Iris pigment epithelial cell (primary cell): ENCODE data around the gene RFFL.
"Not testable (repeated sequence)": the region's sequence is repeated elsewhere in the genome, so short reads cannot be mapped to it uniquely, and the experiment has no call there.

Experiments used
- DNase-seq: peaks from one replicate; pipeline ENCODE4 v3.0.0-alpha.2; 2011; ENCODE audit warnings: low read depth

RFFL gene, protein sequence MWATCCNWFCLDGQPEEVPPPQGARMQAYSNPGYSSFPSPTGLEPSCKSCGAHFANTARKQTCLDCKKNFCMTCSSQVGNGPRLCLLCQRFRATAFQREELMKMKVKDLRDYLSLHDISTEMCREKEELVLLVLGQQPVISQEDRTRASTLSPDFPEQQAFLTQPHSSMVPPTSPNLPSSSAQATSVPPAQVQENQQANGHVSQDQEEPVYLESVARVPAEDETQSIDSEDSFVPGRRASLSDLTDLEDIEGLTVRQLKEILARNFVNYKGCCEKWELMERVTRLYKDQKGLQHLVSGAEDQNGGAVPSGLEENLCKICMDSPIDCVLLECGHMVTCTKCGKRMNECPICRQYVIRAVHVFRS

GRCh38 chr17:35063514-35064223 lies at the start of gene RFFL:
RFFL (minus strand) TSS chr17:35063707; CDS start chr17:35026553, 37,154 bp downstream.
- peak; percentile 100 for DNase-seq

DNA sequence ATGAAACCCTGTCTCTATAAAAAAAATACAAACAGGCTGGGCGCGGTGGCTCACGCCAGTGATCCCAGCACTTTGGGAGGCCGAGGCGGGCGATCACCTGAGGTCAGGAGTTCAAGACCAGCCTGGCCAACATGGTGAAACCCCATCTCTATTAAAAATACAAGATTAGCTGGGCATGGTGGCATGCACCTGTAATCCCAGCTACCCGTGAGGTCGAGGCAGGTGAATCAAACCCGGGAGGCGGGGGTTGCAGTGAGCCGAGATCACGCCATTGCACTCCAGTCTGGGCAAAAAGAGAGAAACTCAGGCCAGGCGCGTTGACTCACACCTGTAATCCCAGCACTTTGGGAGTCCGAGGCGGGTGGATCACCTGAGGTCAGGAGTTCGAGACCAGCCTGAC lies 47.3 kb upstream of the RFFL start:
- DNase-seq: not testable (repeated sequence)

DNA sequence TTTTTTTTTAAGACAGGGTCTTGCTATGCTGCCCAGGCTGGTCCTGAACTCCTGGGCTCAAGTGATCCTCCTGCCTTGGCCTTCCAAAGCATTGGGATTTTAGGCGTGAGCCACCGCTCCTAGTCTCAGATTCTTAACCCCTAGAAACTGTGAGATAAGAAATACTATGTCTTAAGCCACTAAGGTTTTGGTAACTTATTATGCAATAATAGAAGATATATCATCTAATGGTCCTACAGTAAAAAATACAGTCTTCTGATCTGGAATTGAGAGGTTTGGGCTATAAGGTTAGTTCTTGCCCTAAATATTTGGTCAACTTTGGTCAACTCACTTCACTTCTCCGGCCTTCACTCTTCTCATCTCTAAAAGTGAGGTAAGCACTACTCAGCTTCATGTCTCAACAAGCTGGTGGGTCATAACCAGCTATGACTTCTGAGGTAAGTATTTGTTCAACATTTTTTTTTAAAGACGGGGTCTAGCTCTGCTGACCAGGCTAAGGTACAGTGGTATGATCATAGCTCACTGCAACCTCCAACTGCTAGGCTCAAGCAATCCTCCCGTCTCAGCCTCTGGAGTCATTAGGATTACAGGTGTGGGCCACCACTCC lies 41.4 kb upstream of the RFFL start:
- no peak for DNase-seq

- DNase-seq: no peak
Measured at GRCh38 chr17:35103271-35103670, 39.8 kb upstream of the RFFL start.

GRCh38 chr17:35101725-35102124 lies 38.2 kb upstream of the RFFL start:
- no peak for DNase-seq

DNA sequence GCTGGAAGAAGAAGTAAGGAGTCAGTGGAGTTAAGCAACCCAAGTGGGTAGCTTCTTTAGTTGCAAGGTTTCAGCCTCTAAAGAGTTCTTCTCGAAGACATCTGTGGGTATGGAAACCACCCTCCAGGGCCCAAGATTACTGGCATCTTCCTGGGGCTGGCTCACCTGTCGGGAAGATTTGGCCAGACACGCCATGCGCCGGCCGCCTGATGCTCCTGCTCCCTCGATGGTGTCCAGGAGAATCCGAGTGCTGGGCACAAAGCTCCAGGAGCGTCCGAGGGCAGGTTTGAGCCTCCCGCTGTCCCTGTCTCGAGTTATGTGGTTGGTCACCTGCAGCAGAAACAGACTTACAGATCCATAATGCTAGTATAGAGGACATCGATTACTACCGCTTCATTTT lies 37.5 kb upstream of the RFFL start:
- no peak for DNase-seq

DNA sequence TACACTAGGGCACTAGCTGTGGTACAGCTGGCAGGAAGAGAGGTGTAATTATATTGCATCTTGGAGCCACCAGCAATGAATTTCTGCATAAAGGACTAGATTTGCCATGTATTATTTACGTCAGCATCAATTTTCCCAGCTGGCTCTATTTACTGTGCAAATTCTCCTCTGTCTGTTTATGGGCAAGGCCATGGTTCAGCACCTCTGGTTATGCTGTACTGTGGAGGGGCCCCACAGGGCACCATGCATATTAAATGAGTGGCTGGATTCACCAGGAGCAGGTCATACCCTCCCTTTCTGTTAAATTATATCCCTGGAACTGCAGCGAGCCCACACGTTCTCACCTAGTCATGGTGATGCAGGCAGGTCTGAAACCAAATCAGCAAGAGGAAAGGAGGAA lies 36.4 kb upstream of the RFFL start:
- DNase-seq: no peak

- DNase-seq: no peak
Measured at GRCh38 chr17:35097776-35098175, 34.3 kb upstream of the RFFL start.

DNA sequence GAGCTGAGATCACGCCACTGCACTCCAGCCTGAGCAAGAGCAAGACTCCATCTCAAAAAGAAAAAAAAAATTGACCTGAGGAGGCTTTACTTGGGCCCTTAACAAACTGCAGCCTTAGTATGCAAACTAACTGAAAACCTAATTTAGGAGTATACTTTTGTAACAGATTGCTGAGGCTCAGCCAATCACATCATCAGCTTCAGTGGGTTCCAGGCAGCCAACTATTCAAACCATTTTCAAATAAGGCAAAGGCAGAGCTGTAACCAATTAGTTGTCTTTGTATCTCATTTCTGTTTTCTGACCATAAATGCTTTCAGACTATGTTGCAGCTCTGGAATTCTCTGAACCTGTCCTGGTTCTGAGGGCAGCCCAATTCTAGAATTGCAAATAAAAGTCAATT lies 32.2 kb upstream of the RFFL start:
- DNase-seq: no peak

GRCh38 chr17:35094902-35095301 lies 31.4 kb upstream of the RFFL start:
- DNase-seq: peak; percentile 93

DNA sequence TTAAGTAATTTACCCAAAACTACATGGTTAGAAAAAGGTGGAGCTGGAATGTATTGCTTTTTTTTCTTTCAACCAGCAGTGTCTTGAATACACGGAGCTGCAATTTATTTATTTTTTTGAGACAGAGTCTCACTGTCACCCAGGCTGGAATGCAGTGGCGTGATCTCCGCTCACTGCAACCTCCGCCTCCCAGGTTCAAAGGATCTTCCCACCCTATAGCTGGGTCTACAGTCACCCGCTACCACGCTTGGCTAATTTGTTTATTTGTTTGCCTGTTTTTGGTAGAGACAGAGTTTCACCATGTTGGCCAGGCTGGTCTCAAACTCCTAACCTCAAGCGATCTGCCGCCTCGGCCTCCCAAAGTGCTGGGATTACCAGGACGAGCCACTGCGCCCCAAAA lies 27.2 kb upstream of the RFFL start:
- DNase-seq: not testable (repeated sequence)

- peak; percentile 41 for DNase-seq
Measured at GRCh38 chr17:35089586-35090296, 26.2 kb upstream of the RFFL start.

DNA sequence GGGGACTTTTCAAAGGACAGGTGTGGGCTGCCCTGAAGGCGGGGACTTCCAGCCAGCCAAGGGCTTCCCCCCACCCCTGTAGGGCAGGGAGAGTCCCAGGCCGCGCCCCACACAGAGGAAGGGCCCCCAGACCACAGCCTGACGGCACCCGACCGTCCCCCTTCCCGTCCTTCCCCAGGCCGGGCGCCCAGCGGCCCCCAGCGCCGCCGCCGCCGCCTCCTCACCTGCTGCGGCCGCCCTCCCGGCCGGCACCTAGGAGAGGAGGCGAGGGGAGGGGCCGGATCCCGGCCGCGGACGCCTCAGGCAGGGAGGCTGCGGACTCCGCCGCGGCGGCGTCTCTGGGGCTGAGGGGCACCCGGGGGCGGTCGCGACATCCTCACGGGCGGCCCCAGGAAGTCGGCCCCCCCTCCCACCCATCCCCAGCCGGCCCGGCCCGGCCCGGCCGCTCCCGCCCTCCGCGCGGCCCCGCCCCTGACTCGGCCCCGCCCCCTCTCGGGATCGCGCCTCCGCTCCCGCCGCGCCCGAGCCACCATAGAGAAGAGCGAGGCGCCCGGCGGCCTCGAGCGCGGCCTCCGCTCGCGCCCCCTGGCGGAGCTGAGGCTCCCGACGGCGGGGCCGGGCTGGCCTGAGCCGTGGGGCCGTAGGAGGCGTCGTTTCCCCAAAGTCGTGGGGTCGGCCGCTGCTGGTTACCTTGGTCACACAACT lies 25.5 kb upstream of the RFFL start:
- peak; percentile 72 for DNase-seq

DNA sequence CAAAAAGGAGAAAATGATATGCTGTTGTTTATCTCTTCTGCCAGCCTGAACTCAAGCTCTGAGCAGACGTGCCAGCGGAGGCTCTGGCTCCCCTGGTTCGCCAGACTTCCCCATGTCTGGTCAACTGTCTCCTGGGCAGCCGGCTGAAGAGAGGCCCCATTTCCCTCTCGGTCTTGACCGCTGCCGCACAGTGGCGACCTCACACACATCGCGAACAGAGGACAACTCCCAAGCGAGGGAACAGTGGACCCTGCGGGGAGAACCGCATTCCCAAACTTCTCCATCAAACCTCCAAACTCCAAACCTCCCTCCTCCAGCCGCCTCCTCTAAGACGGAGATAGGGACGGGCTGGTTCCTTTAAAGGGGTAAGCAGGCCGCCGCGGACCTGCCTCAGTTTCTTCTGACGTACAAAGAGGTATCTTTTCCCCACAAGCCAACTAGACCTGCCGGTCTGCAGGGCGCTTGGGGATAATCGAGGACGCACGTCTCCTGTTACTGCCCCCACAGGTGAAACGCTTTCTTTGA lies 24.9 kb upstream of the RFFL start:
- DNase-seq: peak; percentile 53

DNA sequence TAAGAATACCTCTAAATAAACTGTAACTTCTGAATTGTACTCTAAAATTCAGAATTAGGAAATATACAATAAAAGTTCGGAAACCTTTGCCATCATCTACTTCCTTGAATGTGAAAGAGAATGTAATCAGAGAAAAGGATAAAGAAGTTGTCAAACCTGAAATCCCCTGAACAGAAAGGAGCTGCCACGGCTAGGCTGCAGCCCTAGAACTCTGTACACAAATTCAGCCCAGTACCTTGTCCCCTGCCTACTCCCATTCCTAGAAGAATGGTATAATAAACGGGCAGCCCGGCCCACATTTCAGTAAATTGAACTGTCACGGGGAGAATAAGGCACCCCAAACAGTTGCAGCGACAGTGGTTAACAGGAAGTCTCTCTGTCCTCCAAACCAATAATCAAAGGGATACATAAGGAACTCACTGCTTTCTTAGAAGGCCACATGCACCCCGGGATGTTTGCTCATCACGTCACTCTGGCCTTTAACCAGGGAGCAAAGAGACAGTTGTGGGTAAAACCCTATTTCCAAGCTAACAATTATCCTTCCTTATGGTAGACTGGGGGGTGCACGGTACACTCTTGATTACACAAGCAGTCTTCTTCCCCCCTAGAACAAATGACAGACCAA lies 24.3 kb upstream of the RFFL start:
- DNase-seq: peak; percentile 52

DNA sequence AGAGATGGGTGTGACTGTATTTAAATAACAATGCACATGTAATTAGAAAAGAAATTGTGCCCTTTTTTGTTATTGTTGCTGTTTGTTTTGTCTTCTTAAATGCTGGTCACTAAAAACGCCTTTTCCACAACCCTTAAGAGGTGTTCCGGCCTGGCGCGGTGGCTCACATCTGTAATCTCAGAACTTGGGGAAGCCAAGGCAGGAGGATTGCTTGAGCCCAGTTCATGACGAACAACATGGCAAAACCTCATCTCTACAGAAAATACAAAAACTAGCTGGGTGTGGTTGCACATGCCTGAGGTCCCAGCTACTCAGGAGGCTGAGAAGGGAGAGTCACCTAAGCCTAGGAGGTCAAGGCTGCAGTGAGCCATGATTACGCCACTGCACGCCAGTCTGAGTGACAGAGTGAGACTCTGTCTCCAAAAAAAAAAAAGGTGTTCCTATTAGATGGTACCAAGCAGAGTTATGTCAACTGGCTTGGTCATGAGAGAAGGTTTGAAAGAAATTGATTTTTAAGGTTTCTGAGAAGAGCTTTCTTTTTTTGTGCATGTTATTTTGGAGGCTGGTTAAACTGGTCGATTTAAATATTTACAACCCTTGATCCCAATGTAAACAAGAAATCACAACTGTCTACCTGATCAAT lies 23.5 kb upstream of the RFFL start:
- no peak for DNase-seq

DNA sequence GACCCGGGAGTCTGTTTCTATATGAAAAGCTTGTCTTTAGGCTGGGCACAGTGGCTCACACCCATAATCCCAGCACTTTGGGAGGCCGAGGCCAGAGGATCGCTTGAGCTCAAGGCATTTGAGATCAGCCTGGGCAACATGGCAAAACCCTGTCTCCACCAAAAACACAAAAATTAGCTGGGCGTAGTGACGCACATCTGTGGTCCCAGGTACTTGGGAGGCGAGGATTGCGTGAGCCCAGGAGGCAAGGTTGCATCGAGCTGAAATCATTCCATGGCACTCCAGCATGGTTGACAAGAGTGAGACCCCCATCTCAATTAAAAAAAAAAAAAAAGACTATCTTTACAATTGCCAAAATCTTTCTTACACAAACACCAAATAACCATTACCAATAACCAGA lies 22.7 kb upstream of the RFFL start:
- DNase-seq: no peak

DNA sequence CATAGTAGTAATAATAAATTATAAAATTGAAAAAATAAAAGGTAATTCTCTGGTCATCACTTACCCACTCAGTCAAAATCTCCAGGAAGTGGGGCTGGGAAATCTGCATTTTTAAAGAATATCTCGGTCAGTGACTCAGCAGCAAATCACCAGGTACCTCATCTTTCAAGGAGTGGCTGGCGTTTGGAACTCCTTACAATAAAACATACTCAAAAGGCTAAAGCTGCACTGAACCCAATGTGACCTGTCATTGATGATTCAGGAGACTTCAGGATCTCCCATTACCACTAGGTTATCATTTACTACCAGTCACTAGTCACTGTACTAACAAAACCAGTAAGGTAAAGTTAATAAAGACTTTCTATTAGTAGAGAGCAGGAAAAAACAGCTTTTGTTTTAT lies 21.5 kb upstream of the RFFL start:
- DNase-seq: peak; percentile 63

- DNase-seq: no peak
Measured at GRCh38 chr17:35083071-35083470, 19.6 kb upstream of the RFFL start.

- DNase-seq: peak; percentile 66
Measured at GRCh38 chr17:35082073-35082657, 18.7 kb upstream of the RFFL start.
